Measurements from ENCODE around the gene ARHGAP18.

GRCh38 chr6:129615020-129615419, 95.0 kb downstream of the ARHGAP18 start:
- no peak for TF ChIP-seq ZBTB33 (IDR thresholded peaks at IDR 0.05)
- TF ChIP-seq CTCF (IDR thresholded peaks at IDR 0.05; ENCODE audit: low read depth, low read length, missing input control): no peak
- TF ChIP-seq ATF3 (IDR thresholded peaks at IDR 0.05): no peak
- no peak for TF ChIP-seq SP1 (IDR thresholded peaks at IDR 0.05)
- no peak for TF ChIP-seq GABPA (IDR thresholded peaks at IDR 0.05 in 1 of 2, conservative IDR thresholded peaks at IDR 0.05 in 1 of 2)

Data from liver (tissue), 3 donors.